Measurements from ENCODE around the gene SLC10A7. TPM values are rescaled to one million over a fixed set of nuclear protein-coding genes. Genes with fewer than 3 reads are reported as not detected.

The SLC10A7 gene
- total RNA-seq, 1 experiment from 2014 or later, result 37.1 TPM

GRCh38 chr4:146506272-146506671 lies 15.5 kb downstream of the SLC10A7 start:
- peaks cover 53% of the 10 kb centered on the region for H3K36me3 ChIP-seq (ENCODE audit: insufficient read depth, low read length, poor library complexity, severe bottlenecking)
- H3K9me3 ChIP-seq (ENCODE audit: low read depth, low read length, poor library complexity, severe bottlenecking), result no peaks in the 10 kb centered on the region
- H3K27ac ChIP-seq (ENCODE audit: low read depth, low read length, poor library complexity, severe bottlenecking), result no peak overlapping the region
- TF ChIP-seq CTCF (conservative IDR thresholded peaks at IDR 0.05; ENCODE audit: low read depth, low read length) (no peak), EZH2 (IDR thresholded peaks at IDR 0.05; ENCODE audit: borderline replicate concordance, low read depth, low read length, poor library complexity, severe bottlenecking) (no peak)
- H3K4me3 ChIP-seq (ENCODE audit: low read depth, low read length, poor library complexity, severe bottlenecking), result no peak overlapping the region
- H3K27me3 ChIP-seq (replicated peaks; ENCODE audit: insufficient read depth, low read depth, low read length, poor library complexity), result no peaks in the 10 kb centered on the region
- ChIA-PET POLR2A (ENCODE audit: low non-redundant PET) (no interaction called here), CTCF (no interaction called here)
- intact Hi-C loops (cut with micrococcal nuclease; ENCODE audit: unreplicated experiment), result no loop called here
- no peak for DNase-seq (ENCODE audit: low spot score)
- H3K4me1 ChIP-seq (ENCODE audit: insufficient read depth, low read length, poor library complexity, severe bottlenecking), result peaks cover 31% of the 10 kb centered on the region
- BruUV-seq (replicated peaks), result no TSS peak

GRCh38 chr4:146500216-146500615 lies 21.5 kb downstream of the SLC10A7 start:
- Histone ChIP-seq H3K9me3 (ENCODE audit: low read depth, low read length, poor library complexity, severe bottlenecking) (no peaks in the 10 kb centered on the region), H3K27ac (ENCODE audit: low read depth, low read length, poor library complexity, severe bottlenecking) (no peak overlapping the region), H3K4me1 (ENCODE audit: insufficient read depth, low read length, poor library complexity, severe bottlenecking) (peaks cover 27% of the 10 kb centered on the region), H3K4me3 (ENCODE audit: low read depth, low read length, poor library complexity, severe bottlenecking) (no peak overlapping the region), H3K27me3 (replicated peaks; ENCODE audit: insufficient read depth, low read depth, low read length, poor library complexity) (no peaks in the 10 kb centered on the region), H3K36me3 (ENCODE audit: insufficient read depth, low read length, poor library complexity, severe bottlenecking) (peaks cover 28% of the 10 kb centered on the region)
- ChIA-PET CTCF (no interaction called here), POLR2A (ENCODE audit: low non-redundant PET) (no interaction called here)
- intact Hi-C loops (cut with micrococcal nuclease; ENCODE audit: unreplicated experiment), result no loop called here
- BruUV-seq (replicated peaks), result no TSS peak
- TF ChIP-seq CTCF (conservative IDR thresholded peaks at IDR 0.05; ENCODE audit: low read depth, low read length) (no peak), EZH2 (IDR thresholded peaks at IDR 0.05; ENCODE audit: borderline replicate concordance, low read depth, low read length, poor library complexity, severe bottlenecking) (no peak)
- DNase-seq (ENCODE audit: low spot score), result no peak

- Histone ChIP-seq H3K27me3 (replicated peaks; ENCODE audit: insufficient read depth, low read depth, low read length, poor library complexity) (no peaks in the 10 kb centered on the region), H3K4me3 (ENCODE audit: low read depth, low read length, poor library complexity, severe bottlenecking) (no peak overlapping the region), H3K27ac (ENCODE audit: low read depth, low read length, poor library complexity, severe bottlenecking) (no peak overlapping the region), H3K4me1 (ENCODE audit: insufficient read depth, low read length, poor library complexity, severe bottlenecking) (peaks cover 46% of the 10 kb centered on the region), H3K9me3 (ENCODE audit: low read depth, low read length, poor library complexity, severe bottlenecking) (peaks cover 4% of the 10 kb centered on the region), H3K36me3 (ENCODE audit: insufficient read depth, low read length, poor library complexity, severe bottlenecking) (peaks cover 32% of the 10 kb centered on the region)
- no TSS peak for BruUV-seq (replicated peaks)
- intact Hi-C loops (cut with micrococcal nuclease; ENCODE audit: unreplicated experiment), result no loop called here
- ChIA-PET CTCF (no interaction called here), POLR2A (ENCODE audit: low non-redundant PET) (no interaction called here)
- DNase-seq (ENCODE audit: low spot score), result no peak
- TF ChIP-seq EZH2 (IDR thresholded peaks at IDR 0.05; ENCODE audit: borderline replicate concordance, low read depth, low read length, poor library complexity, severe bottlenecking), result no peak
- TF ChIP-seq CTCF (conservative IDR thresholded peaks at IDR 0.05; ENCODE audit: low read depth, low read length), result no peak
These were observed 23.4 kb downstream of the SLC10A7 start for GRCh38 chr4:146498291-146498690.
